ENCODE results near the gene NOS1AP.
"Not testable (repeated sequence)": the region's sequence is repeated elsewhere in the genome, so short reads cannot be mapped to it uniquely, and the experiment has no call there.

Gene NOS1AP

GRCh38 chr1:162056579-162056978 lies 12.9 kb upstream of the NOS1AP start:
- DNase-seq (ENCODE audit: low read depth in 3 of 3) = no peak

GRCh38 chr1:162059721-162060120 lies 9.8 kb upstream of the NOS1AP start:
- no peak for DNase-seq (ENCODE audit: low read depth in 3 of 3)

- no peak for DNase-seq (ENCODE audit: low read depth in 3 of 3)
Measured at GRCh38 chr1:162060314-162060713, 9.2 kb upstream of the NOS1AP start.

GRCh38 chr1:162062542-162063015 lies 6.9 kb upstream of the NOS1AP start:
- DNase-seq (ENCODE audit: low read depth in 3 of 3) = no peak

- no peak for DNase-seq (ENCODE audit: low read depth in 3 of 3)
Measured at GRCh38 chr1:162065016-162065415, 4.5 kb upstream of the NOS1AP start.

GRCh38 chr1:162066836-162067235 lies 2.7 kb upstream of the NOS1AP start:
- not testable (repeated sequence) for DNase-seq (ENCODE audit: low read depth in 3 of 3)

- DNase-seq (ENCODE audit: low read depth in 3 of 3) = no peak
Measured at GRCh38 chr1:162067466-162067865, 2.0 kb upstream of the NOS1AP start.

GRCh38 chr1:162068301-162068700 lies 1.2 kb upstream of the NOS1AP start:
- no peak for DNase-seq (ENCODE audit: low read depth in 3 of 3)

GRCh38 chr1:162070094-162070748 lies 730 bp downstream of the NOS1AP start:
- DNase-seq (ENCODE audit: low read depth in 3 of 3) = peak in 1 of 3 experiments; percentile 7

GRCh38 chr1:162070825-162071224 lies 1.3 kb downstream of the NOS1AP start:
- DNase-seq (ENCODE audit: low read depth in 3 of 3) = no peak

- no peak for DNase-seq (ENCODE audit: low read depth in 3 of 3)
Measured at GRCh38 chr1:162072740-162073139, 3.2 kb downstream of the NOS1AP start.

- DNase-seq (ENCODE audit: low read depth in 3 of 3) = no peak
Measured at GRCh38 chr1:162074276-162075005, 5.0 kb downstream of the NOS1AP start.

- DNase-seq (ENCODE audit: low read depth in 3 of 3) = no peak
Measured at GRCh38 chr1:162075862-162076261, 6.4 kb downstream of the NOS1AP start.

- DNase-seq (ENCODE audit: low read depth in 3 of 3) = no peak
Measured at GRCh38 chr1:162077648-162078299, 8.3 kb downstream of the NOS1AP start.

GRCh38 chr1:162079030-162079429 lies 9.5 kb downstream of the NOS1AP start:
- no peak for DNase-seq (ENCODE audit: low read depth in 3 of 3)

- DNase-seq (ENCODE audit: low read depth in 3 of 3) = no peak
Measured at GRCh38 chr1:162080472-162081015, 11.1 kb downstream of the NOS1AP start.

GRCh38 chr1:162081316-162081715 lies 11.8 kb downstream of the NOS1AP start:
- no peak for DNase-seq (ENCODE audit: low read depth in 3 of 3)

- DNase-seq (ENCODE audit: low read depth in 3 of 3) = not testable (repeated sequence)
Measured at GRCh38 chr1:162082080-162082479, 12.6 kb downstream of the NOS1AP start.

- DNase-seq (ENCODE audit: low read depth in 3 of 3) = no peak
Measured at GRCh38 chr1:162083273-162083672, 13.8 kb downstream of the NOS1AP start.

- DNase-seq (ENCODE audit: low read depth in 3 of 3) = no peak
Measured at GRCh38 chr1:162085991-162086390, 16.5 kb downstream of the NOS1AP start.

- no peak for DNase-seq (ENCODE audit: low read depth in 3 of 3)
Measured at GRCh38 chr1:162087111-162087510, 17.6 kb downstream of the NOS1AP start.

- DNase-seq (ENCODE audit: low read depth in 3 of 3) = no peak
Measured at GRCh38 chr1:162087574-162087973, 18.1 kb downstream of the NOS1AP start.
